ENCODE measurements around the gene PITX1.
"Not testable (repeated sequence)": the region's sequence is repeated elsewhere in the genome, so short reads cannot be mapped to it uniquely, and the experiment has no call there.

PITX1 gene

DNA sequence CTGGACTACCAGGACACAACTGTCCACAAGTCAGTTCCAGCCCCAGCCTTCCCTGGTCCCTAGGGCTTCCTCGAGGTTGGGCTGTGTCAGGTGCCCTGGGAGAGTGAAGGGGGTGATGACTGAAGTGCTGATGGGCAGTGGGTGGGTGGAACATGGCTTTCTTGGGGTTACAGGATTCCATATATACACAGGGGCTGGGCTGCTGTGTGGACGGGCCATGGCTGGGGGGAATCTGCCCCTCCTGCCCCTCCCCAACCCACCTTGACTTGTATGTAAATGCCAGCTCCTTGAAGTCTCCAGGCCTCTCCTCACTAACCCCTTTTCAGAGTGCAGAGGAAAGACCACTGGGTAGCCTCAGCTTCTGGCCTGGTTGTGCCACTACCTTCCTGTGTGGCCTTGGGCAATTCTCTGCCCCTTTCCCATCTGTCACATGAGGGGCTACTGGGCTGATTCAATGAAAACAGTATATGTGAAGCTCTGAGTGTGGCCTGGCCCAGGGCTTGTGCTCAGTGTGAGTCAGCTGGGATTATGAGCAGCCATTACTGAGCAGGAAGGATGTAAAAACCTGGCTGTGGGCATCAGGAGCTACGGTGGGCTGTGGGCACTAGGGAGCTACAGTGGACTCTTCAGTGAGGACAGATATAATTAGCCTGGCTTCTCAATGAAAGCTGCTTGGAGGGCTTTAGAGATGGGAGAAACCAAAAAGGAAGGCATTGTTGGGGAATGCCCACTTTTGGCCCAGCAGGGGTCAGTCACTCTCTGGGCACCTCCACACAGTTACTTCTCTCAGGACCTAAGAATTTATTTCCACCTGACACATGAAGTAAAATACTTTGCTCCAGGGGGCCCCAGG, 23.3 kb downstream of the PITX1 start:
- DNase-seq (ENCODE audit: low read depth), result no peak

DNA sequence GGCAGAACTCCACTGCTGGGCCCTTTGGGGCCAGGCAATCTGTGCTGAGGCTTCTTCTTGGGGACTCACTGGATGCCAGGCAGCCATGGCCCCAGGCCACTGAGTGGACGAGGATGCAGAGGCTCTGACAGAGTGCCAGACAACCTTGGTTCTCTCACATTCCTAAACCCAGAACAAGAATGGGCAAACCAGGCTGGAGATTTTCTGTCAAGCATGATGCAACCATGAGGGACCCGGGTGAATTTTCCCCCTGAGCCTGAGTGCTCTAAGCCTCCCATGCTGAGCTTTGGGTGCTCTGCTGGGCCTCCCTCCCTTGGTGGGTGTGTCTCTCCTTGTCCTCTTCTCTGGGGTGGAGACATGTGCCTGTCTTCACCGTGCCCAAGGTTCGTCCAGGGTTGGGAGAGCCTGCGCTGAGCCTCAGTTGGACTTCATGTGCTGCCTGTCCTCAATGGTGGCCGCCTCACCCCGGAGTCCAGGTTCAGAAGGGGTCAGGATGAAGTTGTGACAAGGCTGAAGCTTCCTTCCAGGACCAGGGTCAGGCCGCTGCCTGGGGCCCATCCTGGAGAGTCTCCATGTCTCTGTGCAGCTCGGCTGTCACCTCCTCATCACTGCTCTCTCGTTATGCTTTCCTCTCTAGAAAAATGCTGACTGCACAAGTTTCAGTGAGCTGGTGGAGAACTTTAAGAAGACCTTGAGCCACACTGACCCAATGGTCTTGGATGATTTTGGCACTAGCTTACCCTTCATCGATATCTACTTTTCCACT, 24.1 kb downstream of the PITX1 start:
- no peak for DNase-seq (ENCODE audit: low read depth)

DNA sequence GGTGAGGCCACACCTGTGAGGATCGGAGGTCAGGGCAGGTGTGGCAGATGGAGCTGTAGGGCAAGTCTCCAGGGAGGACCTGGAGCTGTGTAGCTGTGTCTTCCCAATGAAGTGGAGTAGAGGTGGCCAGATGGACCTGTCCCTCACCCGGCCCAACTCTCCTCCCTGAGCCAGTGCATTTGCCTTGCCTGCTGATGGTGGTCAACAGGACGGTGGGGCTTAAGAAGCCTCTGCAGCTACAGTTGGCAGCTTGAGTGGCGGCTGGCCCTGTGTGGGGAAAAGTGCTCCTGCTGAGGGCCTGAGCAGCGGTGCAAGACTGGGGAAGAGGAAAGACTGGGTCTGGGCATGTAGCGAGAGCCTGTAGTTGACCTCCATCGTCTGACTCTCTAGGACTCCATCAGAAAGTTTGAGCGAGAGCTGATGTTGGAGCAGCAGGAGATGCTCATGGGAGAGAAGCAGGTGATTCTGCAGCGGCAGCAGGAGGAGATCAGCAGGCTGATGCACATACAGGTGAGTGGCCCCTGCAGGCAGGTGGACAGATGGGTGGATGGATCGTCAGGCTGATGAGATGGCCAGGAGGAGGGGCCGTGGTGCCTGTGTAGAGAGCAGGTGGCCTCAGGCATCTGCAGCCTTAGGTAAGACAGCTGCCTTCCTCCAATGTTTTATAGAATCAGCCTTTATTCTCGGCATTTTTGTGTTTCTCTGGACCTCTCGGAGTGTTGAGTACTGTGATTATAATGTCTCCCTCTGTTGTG, 24.9 kb downstream of the PITX1 start:
- no peak for DNase-seq (ENCODE audit: low read depth)

DNA sequence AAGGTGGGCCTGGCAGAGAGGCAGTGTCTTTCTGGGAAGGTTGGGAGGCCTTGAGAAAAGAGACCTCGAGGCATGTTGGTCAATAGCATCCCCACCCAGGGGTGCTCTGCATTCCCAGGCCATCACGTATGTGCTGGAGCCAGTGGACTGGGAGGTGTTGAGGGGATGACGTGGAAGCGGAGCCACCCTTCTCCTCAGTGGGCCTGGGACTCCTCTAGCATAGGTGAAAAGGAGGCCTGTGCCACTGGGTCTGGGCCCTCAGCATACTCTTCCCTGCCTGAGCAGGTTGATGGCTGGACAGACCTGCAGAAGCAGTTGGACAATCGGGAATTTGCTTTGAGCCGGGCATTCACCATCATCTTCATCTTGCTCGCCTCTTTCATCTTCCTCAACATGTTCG, 25.5 kb downstream of the PITX1 start:
- DNase-seq (ENCODE audit: low read depth), result no peak

DNA sequence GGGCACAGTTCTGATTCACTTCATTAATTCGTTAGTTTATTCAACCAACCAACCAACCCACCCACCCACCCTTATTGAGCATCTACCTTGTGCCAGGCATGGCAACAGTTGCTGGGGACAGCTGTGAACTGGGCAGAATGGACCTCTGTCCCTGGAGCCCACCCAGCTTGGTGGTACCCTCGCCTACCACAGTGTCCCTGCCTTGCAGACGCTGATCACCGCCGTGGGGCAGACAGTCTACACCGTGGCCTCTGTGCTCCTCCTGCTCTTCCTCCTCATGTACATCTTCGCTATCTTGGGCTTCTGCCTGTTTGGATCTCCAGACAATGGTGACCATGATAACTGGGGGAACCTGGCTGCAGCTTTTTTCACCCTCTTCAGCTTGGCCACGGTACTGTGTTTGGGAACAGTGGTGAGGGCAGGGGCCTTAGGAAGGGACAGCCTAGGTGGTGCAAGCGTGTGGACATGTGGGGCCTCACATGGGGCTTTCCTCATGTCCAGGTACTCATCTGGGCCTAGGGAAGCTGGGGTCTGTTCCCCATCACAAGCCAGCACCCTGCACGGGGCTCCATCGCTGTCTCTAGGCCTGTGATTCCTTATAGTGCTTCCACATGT, 26.2 kb downstream of the PITX1 start:
- DNase-seq (ENCODE audit: low read depth), result no peak

DNA sequence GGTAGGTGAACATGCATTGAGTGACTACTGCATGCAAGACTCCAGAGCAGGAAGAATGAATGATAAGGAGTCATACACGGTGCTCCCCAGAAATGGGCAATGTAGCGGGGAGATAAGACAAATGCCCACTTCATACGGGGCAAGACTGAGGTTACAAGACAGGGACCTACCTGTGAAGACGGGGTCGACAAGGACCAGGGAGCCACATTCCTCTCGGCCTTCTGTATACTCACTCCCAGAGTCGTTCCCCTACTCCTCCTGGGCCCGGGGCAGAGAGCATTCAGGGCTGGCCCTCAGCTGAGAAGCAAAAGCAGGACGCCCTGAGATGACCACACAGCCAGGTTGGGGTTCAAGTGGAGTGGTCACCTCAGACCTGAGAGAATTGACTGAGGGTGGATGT, 26.7 kb downstream of the PITX1 start:
- no peak for DNase-seq (ENCODE audit: low read depth)

DNA sequence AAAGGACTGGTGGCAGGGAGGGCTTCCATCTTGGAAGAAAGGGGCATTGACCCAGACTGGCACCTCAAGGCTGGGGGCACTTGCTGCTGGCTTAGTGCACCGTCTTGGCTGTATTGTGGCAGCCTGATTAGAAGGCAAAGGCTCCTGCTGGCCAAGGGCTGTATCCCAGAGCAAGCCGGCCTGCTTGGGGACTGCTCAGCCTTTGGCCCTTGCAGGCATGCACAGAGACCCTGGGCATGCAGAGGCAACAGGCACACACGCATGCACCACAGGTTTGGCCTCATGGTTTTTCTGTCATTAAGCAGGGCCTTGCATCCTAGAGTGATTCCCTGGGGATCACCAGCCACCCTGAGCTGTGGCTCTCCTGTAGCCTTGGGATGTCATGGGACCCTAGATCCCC, 29.0 kb downstream of the PITX1 start:
- DNase-seq (ENCODE audit: low read depth), result no peak

DNA sequence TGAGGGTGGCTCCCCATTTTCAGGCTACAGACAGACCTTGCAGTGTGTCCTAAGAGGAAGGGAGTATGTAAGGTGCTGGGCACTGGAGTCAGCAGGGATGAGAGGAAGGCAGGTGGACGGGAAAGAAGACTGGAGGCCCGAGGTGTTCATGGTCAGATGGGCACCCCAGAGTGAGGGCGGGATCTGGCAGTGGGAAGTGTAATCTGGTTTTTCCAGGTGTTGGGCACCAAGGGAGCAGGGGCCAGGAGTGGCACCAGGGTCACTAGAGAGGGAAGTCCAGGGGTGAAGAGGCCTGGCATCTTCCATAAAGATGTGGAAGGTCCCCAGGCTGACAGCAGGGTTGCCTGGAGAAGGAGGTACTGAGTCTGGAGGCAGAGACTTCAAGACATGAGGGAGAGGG, 29.7 kb downstream of the PITX1 start:
- DNase-seq (ENCODE audit: low read depth), result no peak

DNA sequence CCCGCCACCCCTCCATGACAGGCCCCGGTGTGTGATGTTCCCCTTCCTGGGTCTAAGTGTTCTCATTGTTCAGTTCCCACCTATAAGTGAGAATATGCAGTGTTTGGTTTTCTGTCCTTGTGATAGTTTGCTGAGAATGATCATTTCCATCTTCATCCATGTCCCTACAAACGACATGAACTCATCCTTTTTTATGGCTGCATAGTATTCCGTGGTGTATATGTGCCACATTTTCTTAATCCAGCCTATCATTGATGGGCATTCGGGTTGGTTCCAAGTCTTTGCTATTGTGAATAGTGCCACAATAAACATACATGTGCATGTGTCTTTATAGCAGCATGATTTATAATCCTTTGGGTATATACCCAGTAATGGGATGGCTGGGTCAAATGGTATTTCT, 36.0 kb downstream of the PITX1 start:
- not testable (repeated sequence) for DNase-seq (ENCODE audit: low read depth)

DNA sequence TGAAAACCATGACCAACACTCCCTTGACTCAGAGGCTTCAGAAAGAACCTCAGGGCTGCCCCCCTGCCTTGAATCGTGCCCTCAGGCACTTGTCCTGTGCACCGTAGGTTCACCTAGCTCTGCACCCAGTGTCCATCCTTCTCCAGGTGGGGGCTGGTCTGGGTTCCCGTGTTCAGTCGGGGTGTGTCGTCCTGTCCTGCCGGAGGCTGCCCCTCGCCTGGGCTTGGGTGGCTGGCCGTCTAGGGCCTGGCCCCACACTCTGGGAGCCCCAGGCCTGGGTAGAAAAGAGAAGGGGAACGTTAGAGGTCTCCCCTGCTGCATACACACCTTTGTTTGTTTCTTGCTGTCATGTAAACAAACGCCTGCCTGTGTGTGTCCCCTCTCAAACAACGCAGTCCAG, 37.0 kb downstream of the PITX1 start:
- DNase-seq (ENCODE audit: low read depth), result no peak

DNA sequence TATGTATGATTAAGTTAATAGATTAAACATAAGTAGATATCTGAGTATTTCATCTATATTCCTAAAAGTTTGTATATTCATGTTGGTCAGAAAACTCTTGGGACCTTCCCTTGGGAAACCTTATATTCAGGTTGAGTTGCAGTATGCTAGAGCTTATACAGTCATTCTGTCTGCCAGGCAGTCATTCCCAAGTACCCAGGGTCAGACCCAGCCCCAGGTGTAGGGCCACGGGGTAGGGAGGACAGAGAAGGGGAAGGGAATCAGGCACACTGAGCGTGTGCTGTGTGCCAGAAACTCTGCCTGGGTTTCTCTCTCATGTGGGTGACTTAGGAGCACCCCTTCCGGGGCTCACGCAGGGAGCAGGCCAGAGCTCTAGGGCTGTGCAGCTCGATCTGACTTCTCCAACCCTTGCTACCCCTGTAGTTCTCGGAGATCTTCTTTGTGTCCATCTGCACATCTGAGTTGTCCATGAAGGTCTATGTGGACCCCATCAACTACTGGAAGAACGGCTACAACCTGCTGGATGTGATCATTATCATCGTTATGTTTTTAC, 38.1 kb downstream of the PITX1 start:
- DNase-seq (ENCODE audit: low read depth), result no peak

DNA sequence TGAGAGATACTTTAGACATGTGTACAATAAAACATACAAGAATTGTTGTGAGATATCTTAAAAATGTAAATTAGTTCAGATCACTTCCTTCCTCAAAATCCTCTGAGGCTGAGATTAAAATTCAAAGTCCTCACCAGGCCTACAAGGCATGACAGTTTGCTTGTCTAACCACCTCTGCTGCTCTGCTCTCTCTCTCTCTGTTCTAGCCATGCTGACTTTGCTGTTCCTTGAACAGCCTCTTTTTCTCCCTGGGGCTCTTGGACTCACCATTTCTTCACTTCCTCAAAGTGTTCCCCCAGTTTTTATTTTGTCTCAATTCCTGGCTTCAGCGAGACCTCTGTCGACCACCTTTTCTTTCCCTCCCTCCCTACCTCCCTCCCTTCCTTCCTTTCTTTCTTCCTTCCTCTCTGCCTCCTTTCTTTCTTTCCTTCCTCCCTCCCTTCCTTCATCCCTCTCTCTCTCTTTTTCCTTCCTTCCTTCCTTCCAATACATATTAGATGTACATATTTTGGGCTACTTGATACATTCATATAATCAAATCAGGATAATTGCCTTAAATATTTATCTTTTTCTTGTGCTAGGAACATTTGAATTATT, 39.4 kb downstream of the PITX1 start:
- no peak for DNase-seq (ENCODE audit: low read depth)

DNA sequence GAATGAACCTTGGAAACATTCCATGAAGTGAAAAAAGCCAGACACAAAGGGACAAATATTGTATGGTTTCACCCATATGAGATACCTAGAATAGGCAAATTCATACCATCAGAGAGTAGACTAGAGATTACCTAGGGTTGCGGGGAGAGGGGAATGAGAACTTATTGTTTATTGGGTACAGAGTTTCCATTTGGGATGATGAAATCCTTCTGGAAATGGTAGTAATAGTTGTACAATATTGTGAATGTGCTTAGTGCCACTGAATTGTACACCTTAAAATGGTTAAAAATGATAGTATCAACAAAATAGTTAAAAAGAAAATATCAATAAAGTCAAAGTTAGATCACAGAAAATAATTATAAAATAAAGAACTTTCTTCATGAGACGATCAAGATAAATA, 40.9 kb downstream of the PITX1 start:
- no peak for DNase-seq (ENCODE audit: low read depth)

DNA sequence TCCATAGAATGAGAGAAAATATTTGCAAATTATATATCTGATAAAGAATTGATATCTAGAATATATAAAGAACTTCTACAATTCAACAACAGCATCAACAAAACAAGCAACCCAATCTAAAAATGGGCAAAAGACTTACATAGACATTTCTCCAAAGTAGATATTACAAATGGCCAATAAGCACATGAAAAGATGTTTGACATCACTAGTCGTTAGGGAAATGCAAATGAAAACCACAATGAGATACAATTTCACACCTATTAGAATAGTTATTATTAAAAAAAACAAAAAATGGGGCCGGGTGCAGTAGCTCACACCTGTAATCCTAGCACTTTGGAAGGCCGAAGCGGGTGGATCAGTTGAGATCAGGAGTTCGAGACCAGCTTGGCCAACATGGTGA, 41.9 kb downstream of the PITX1 start:
- DNase-seq (ENCODE audit: low read depth), result no peak

DNA sequence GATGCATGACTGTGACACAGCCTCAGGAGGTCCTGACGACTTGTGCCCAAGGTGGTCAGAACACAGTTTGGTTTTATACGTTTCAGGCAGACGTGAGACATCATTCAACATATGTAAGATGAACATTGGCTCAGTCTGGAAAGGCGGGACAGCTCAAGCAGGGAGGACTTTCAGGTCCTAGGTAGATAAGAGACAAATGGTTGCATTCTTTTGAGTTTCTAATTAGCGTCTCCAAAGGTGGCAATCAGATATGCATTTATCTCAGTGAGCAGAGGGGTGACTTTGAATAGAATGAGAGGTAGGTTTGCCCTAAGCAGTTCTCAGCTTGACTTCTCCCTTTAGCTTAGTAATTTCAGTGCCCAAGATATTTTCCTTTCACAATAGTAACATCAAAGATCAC, 43.8 kb downstream of the PITX1 start:
- not testable (repeated sequence) for DNase-seq (ENCODE audit: low read depth)

DNA sequence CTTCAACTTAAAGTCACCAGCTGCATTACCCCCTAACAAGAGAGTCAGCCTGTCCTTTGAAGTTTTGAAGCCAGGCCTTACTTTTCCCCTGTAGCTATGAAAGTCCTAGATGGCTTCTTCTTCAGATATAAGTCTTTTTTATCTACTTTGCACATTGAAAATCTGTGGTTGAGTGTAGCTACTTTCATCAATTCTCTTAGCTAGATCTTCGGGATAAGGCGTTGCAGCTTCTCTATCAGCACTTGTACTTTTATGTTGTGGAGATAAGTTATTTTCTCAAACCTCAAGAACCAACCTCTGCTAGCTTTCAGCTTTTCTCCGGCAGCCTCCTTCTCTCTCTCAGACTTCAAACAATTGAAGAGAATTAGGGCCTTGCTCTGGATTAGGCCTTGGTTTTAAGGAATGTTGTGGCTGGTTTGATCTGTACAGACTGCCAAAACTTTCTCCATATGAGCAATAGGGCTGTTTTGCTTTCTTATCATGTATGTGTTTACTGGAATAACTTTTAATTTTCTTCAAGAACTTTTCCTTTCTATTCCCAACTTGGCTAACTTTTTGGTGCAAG, 44.7 kb downstream of the PITX1 start:
- DNase-seq (ENCODE audit: low read depth), result no peak

DNA sequence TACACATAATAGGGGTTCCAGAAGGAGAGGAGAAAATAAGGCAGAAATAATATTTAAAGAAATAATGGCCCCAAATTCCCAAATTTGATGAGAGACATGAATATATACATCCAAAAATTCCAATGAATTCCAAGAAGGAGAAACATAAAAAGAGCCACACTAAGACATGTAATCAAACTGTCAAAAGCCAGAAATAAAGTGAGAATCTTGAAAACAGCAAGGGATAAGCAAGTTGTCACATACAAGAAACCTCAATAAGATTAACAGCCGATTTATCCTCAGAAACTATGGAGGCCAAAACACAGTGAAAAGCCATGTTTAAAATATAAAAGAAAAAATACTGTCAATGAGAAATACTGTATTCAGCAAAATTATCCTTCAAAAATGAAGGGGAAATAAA, 51.8 kb downstream of the PITX1 start:
- no peak for DNase-seq (ENCODE audit: low read depth)

DNA sequence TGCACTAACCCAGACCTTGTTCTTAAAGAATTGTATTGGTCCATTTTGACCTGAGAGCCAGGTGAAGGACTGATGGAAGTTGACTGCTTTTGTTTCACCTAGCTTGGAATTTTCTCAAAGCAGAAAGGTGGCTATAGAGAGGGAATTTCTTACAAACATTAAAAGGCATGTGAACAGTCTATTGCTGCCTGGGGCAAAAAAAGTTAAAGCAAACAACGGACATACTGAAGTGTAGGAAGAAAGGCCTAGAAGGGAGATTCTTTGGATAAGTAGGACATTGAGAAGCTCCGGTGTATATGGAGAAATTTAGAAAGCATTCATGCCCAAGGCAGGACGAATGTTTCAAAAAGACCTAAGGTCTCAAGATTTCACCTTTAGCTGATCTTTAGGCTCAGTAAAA, 54.6 kb downstream of the PITX1 start:
- DNase-seq (ENCODE audit: low read depth), result no peak
